Stomach smooth muscle (tissue), 2 donors: ENCODE measurements around the gene KCNK3.

Source experiments
- H3K27ac ChIP-seq: one replicate; pipeline ENCODE4 v1.7.0; 2013; ENCODE audit warnings: mild to moderate bottlenecking, low read length, inconsistent platforms
- H3K27me3 ChIP-seq, 2 donors: one replicate each; pipeline ENCODE4 v1.7.0; 2013; ENCODE audit warnings: low read length in 2 of 2; ENCODE audit not compliant: insufficient read depth in 2 of 2, control insufficient read depth in 1 of 2
- H3K36me3 ChIP-seq, 2 donors: one replicate each; pipeline ENCODE4 v1.7.0; 2013; ENCODE audit warnings: low read length in 2 of 2; ENCODE audit not compliant: control insufficient read depth in 2 of 2, insufficient read depth in 2 of 2
- H3K4me1 ChIP-seq: one replicate; pipeline ENCODE4 v1.7.0; 2013; ENCODE audit warnings: low read length; ENCODE audit not compliant: control insufficient read depth, insufficient read depth
- H3K4me3 ChIP-seq, 2 donors: one replicate each; pipeline ENCODE4 v1.7.0; 2013; ENCODE audit warnings: low read length in 2 of 2
- H3K9ac ChIP-seq, 2 donors: one replicate each; pipeline ENCODE4 v1.7.0; 2013; ENCODE audit warnings: low read length in 2 of 2, mild to moderate bottlenecking in 1 of 2
- H3K9me3 ChIP-seq, 2 donors: one replicate each; pipeline ENCODE4 v1.7.0; 2013; ENCODE audit warnings: low read length in 2 of 2; ENCODE audit not compliant: control insufficient read depth in 2 of 2
- donor health status: healthy.
- donor health status: Pancreatic carcinoma.

Gene KCNK3

GRCh38 chr2:26712486-26713465, 20.3 kb downstream of the KCNK3 start:
- Histone ChIP-seq H3K36me3 (no peaks in the 10 kb centered on the region), H3K27ac (peak overlapping the region; percentile 85), H3K4me1 (peaks cover 71% of the 10 kb centered on the region), H3K27me3 (no peaks in the 10 kb centered on the region), H3K4me3 (peak overlapping the region in 1 of 2 donors; percentile 44), H3K9me3 (peaks cover 0 to 4% of the 10 kb centered on the region in 2 donors), H3K9ac (peak overlapping the region in 1 of 2 donors; percentile 13)

- peaks cover 80% of the 10 kb centered on the region for H3K4me1 ChIP-seq
These were observed 23.2 kb downstream of the KCNK3 start for GRCh38 chr2:26715528-26716270.

GRCh38 chr2:26716340-26716739, 23.8 kb downstream of the KCNK3 start:
- H3K27ac ChIP-seq: no peak overlapping the region
- H3K9me3 ChIP-seq: peaks cover 0 to 4% of the 10 kb centered on the region in 2 donors
- no peak overlapping the region for H3K4me3 ChIP-seq
- H3K36me3 ChIP-seq: no peaks in the 10 kb centered on the region
- no peak overlapping the region for H3K9ac ChIP-seq
- peaks cover 80% of the 10 kb centered on the region for H3K4me1 ChIP-seq
- no peaks in the 10 kb centered on the region for H3K27me3 ChIP-seq

More at GRCh38 chr2:26715528-26716270, 23.2 kb downstream of the KCNK3 start:
- Histone ChIP-seq H3K36me3 (no peaks in the 10 kb centered on the region), H3K9ac (no peak overlapping the region), H3K9me3 (peaks cover 0 to 4% of the 10 kb centered on the region in 2 donors), H3K27me3 (no peaks in the 10 kb centered on the region), H3K4me3 (no peak overlapping the region), H3K27ac (no peak overlapping the region)

GRCh38 chr2:26716769-26717168, 24.2 kb downstream of the KCNK3 start:
- Histone ChIP-seq H3K9me3 (peaks cover 0 to 4% of the 10 kb centered on the region in 2 donors), H3K27ac (peak overlapping the region; percentile 79), H3K4me1 (peaks cover 80% of the 10 kb centered on the region), H3K4me3 (no peak overlapping the region), H3K36me3 (no peaks in the 10 kb centered on the region), H3K27me3 (no peaks in the 10 kb centered on the region), H3K9ac (no peak overlapping the region)

- Histone ChIP-seq H3K36me3 (no peaks in the 10 kb centered on the region), H3K27ac (peak overlapping the region; percentile 79), H3K9ac (no peak overlapping the region), H3K27me3 (no peaks in the 10 kb centered on the region), H3K4me3 (no peak overlapping the region), H3K4me1 (peaks cover 77% of the 10 kb centered on the region), H3K9me3 (peaks cover 0 to 4% of the 10 kb centered on the region in 2 donors)
These were observed 24.8 kb downstream of the KCNK3 start for GRCh38 chr2:26717362-26717761.

GRCh38 chr2:26718949-26719686, 26.6 kb downstream of the KCNK3 start:
- no peak overlapping the region for H3K4me3 ChIP-seq
- H3K9ac ChIP-seq: no peak overlapping the region
- no peaks in the 10 kb centered on the region for H3K27me3 ChIP-seq
- H3K27ac ChIP-seq: peak overlapping the region; percentile 82
- H3K36me3 ChIP-seq: no peaks in the 10 kb centered on the region
- peaks cover 79% of the 10 kb centered on the region for H3K4me1 ChIP-seq
- H3K9me3 ChIP-seq: peaks cover 0 to 4% of the 10 kb centered on the region in 2 donors

GRCh38 chr2:26720322-26721114, 28.0 kb downstream of the KCNK3 start:
- Histone ChIP-seq H3K9me3 (peaks cover 0 to 4% of the 10 kb centered on the region in 2 donors), H3K4me1 (peaks cover 83% of the 10 kb centered on the region), H3K27me3 (no peaks in the 10 kb centered on the region), H3K27ac (peak overlapping the region; percentile 82), H3K36me3 (no peaks in the 10 kb centered on the region), H3K4me3 (peak overlapping the region in 1 of 2 donors; percentile 22), H3K9ac (peak overlapping the region; percentile 18 to 47)

- no peak overlapping the region for H3K9ac ChIP-seq
- peaks cover 0 to 4% of the 10 kb centered on the region in 2 donors for H3K9me3 ChIP-seq
- H3K4me1 ChIP-seq: peaks cover 81% of the 10 kb centered on the region
- H3K27me3 ChIP-seq: no peaks in the 10 kb centered on the region
- H3K4me3 ChIP-seq: peak overlapping the region in 1 of 2 donors; percentile 8
- peak overlapping the region; percentile 82 for H3K27ac ChIP-seq
- no peaks in the 10 kb centered on the region for H3K36me3 ChIP-seq
These were observed 28.9 kb downstream of the KCNK3 start for GRCh38 chr2:26721115-26722032.

- Histone ChIP-seq H3K27ac (peak overlapping the region; percentile 76), H3K9me3 (no peaks in the 10 kb centered on the region), H3K4me1 (peaks cover 76% of the 10 kb centered on the region), H3K9ac (no peak overlapping the region), H3K4me3 (no peak overlapping the region), H3K27me3 (no peaks in the 10 kb centered on the region), H3K36me3 (no peaks in the 10 kb centered on the region)
These were observed 29.8 kb downstream of the KCNK3 start for GRCh38 chr2:26722328-26722727.
